Hepatocyte (in vitro differentiated cells): ENCODE measurements around the gene GRXCR2. TPM values are rescaled to one million over a fixed set of nuclear protein-coding genes. Genes with fewer than 3 reads are reported as not detected.

ENCODE experiments used
- DNase-seq: peaks from one replicate; pipeline ENCODE4 v3.0.0-alpha.2; 2016; ENCODE audit warnings: low spot score
- H2AFZ ChIP-seq: fragments of 200-600 bp; sonication (generic); 2 replicates; pipeline ENCODE4 v1.6.0; 2016; ENCODE audit warnings: antibody characterized with exemption, mild to moderate bottlenecking
- H3K27ac ChIP-seq: fragments of 200-600 bp; sonication (generic); 2 replicates; pipeline ENCODE4 v1.5.1; 2016; ENCODE audit warnings: mild to moderate bottlenecking
- H3K27me3 ChIP-seq: fragments of 200-600 bp; sonication (generic); 2 replicates; pipeline ENCODE4 v1.6.1; 2016
- H3K36me3 ChIP-seq: fragments of 200-600 bp; sonication (generic); replicated peaks from 2 replicates; pipeline ENCODE4 v1.5.1; 2016; ENCODE audit warnings: low read depth; ENCODE audit not compliant: insufficient read depth
- H3K4me1 ChIP-seq: fragments of 200-600 bp; sonication (generic); 2 replicates; pipeline ENCODE4 v1.5.1; 2016; ENCODE audit warnings: mild to moderate bottlenecking, moderate library complexity; ENCODE audit not compliant: insufficient read depth
- H3K4me2 ChIP-seq: fragments of 200-600 bp; sonication (generic); 2 replicates; pipeline ENCODE4 v1.6.0; 2016
- H3K4me3 ChIP-seq: fragments of 200-600 bp; sonication (generic); 2 replicates; pipeline ENCODE4 v1.5.1; 2016; ENCODE audit warnings: mild to moderate bottlenecking
- H3K79me2 ChIP-seq: fragments of 200-600 bp; sonication (generic); 2 replicates; pipeline ENCODE4 v1.6.0; 2017; ENCODE audit warnings: mild to moderate bottlenecking
- H3K9me2 ChIP-seq: fragments of 200-600 bp; sonication (generic); replicated peaks from 2 replicates; pipeline ENCODE4 v1.6.0; 2017; ENCODE audit warnings: mild to moderate bottlenecking; ENCODE audit not compliant: insufficient read depth
- H3K9me3 ChIP-seq: fragments of 200-600 bp; sonication (generic); 2 replicates; pipeline ENCODE4 v1.5.1; 2016; ENCODE audit warnings: low read depth, mild to moderate bottlenecking
- H4K20me1 ChIP-seq: fragments of 200-600 bp; sonication (generic); 2 replicates; pipeline ENCODE4 v1.6.0; 2016; ENCODE audit warnings: mild to moderate bottlenecking; ENCODE audit not compliant: insufficient read depth, poor library complexity, severe bottlenecking
- EZH2 ChIP-seq: fragments of 200-600 bp; sonication (generic); IDR thresholded peaks from 2 replicates; pipeline ENCODE4 v1.6.1; 2016; ENCODE audit warnings: antibody characterized with exemption, mild to moderate bottlenecking, borderline replicate concordance
- EZH2phosphoT487 ChIP-seq: fragments of 200-600 bp; sonication (generic); IDR thresholded peaks from one replicate; pipeline ENCODE4 v1.6.1; 2018; ENCODE audit warnings: antibody characterized with exemption, mild to moderate bottlenecking, low read depth, moderate library complexity; ENCODE audit not compliant: unreplicated experiment, severe bottlenecking
- WGBS: methylation state at CpG from one replicate; pipeline ENCODE4 v1.1.6; 2016; ENCODE audit warnings: low lambda C conversion rate; ENCODE audit errors: missing lambda C conversion rate; 5-methylcytosine and 5-hydroxymethylcytosine counted together
- polyA plus RNA-seq: library from polyadenylated mRNA; unstranded; fragments of >200 nt; fragmentation: Nextera tagmentation; extraction: Ambion mirVana; gene quantifications from 2 replicates; pipeline ENCODE4 v1.2.1, GENCODE V29; 2016
- total RNA-seq: library from RNA; depleted of rRNA; stranded (reverse); fragments of >200 nt; gene quantifications from 2 replicates; pipeline ENCODE4 v1.2.3, GENCODE V29; 2014
- TF ChIP-seq, protein P1 (sequence below): fragments of 200-600 bp; sonication (generic); IDR thresholded peaks from 2 replicates; pipeline ENCODE4 v1.5.1; 2016; ENCODE audit warnings: antibody characterized with exemption, mild to moderate bottlenecking; ENCODE audit not compliant: poor library complexity

GRXCR2 gene
- total and polyA plus RNA-seq, 2 experiments from 2014 or later, result not detected

DNA sequence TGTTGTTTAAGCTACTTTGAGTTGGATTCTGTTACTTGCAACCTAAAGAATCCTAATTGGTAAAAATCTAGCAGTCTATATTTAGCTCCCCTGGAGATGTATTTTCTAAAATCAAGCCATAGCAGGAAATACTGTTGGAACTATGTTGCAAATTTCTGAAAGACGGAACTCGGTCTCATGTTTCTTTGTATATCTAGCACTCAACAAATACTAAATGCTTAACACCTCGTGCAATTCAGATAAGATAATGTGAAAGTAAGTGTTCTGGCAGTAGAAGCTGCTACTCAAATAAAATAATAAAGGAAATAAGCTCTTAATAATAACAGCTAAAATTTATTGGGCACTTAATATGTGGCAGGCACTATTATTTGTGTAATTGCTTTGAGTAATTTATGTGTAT lies 26.7 kb downstream of the GRXCR2 start:
- Histone ChIP-seq H3K27me3 (no peaks in the 10 kb centered on the region), H3K9me2 (no peaks in the 10 kb centered on the region), H3K36me3 (no peaks in the 10 kb centered on the region), H3K79me2 (no peaks in the 10 kb centered on the region), H3K9me3 (no peaks in the 10 kb centered on the region), H3K4me1 (no peaks in the 10 kb centered on the region), H3K27ac (no peak overlapping the region), H4K20me1 (no peaks in the 10 kb centered on the region), H2AFZ (no peak overlapping the region), H3K4me2 (no peak overlapping the region), H3K4me3 (no peak overlapping the region)
- no peak for DNase-seq
- TF ChIP-seq, protein P1, sequence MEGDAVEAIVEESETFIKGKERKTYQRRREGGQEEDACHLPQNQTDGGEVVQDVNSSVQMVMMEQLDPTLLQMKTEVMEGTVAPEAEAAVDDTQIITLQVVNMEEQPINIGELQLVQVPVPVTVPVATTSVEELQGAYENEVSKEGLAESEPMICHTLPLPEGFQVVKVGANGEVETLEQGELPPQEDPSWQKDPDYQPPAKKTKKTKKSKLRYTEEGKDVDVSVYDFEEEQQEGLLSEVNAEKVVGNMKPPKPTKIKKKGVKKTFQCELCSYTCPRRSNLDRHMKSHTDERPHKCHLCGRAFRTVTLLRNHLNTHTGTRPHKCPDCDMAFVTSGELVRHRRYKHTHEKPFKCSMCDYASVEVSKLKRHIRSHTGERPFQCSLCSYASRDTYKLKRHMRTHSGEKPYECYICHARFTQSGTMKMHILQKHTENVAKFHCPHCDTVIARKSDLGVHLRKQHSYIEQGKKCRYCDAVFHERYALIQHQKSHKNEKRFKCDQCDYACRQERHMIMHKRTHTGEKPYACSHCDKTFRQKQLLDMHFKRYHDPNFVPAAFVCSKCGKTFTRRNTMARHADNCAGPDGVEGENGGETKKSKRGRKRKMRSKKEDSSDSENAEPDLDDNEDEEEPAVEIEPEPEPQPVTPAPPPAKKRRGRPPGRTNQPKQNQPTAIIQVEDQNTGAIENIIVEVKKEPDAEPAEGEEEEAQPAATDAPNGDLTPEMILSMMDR, result no peak
- no peak for TF ChIP-seq EZH2
- TF ChIP-seq EZH2phosphoT487, result no peak
- 57% methylated on average over 3 of the region's 3 CpGs for WGBS

DNA sequence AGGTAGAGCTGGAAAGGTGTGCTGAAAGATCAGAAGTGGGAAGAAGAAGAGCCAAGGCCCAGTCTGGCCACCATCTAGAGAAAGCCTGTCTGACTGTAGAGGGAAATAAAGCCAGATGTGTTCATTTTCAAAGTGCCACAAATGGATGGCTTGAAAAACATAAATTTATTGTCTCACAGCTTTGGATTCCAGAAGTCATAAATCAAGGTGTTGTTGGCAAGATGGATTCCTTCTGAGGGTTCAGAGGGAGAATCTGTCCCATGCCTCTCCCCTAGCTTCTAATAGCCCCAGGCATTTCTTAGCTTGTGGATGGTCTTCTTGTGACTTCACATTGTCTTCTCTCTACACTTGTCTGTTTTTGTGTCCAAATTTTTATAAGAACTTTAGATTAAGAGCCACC lies 31.5 kb downstream of the GRXCR2 start:
- Histone ChIP-seq H2AFZ (no peak overlapping the region), H3K79me2 (no peaks in the 10 kb centered on the region), H3K9me3 (no peaks in the 10 kb centered on the region), H3K4me3 (no peak overlapping the region), H3K27me3 (no peaks in the 10 kb centered on the region), H3K4me1 (no peaks in the 10 kb centered on the region), H3K9me2 (no peaks in the 10 kb centered on the region), H4K20me1 (no peaks in the 10 kb centered on the region), H3K36me3 (no peaks in the 10 kb centered on the region), H3K4me2 (no peak overlapping the region), H3K27ac (no peak overlapping the region)
- no peak for DNase-seq
- no peak for TF ChIP-seq EZH2
- no peak for TF ChIP-seq EZH2phosphoT487
- TF ChIP-seq, protein P1, result no peak

DNA sequence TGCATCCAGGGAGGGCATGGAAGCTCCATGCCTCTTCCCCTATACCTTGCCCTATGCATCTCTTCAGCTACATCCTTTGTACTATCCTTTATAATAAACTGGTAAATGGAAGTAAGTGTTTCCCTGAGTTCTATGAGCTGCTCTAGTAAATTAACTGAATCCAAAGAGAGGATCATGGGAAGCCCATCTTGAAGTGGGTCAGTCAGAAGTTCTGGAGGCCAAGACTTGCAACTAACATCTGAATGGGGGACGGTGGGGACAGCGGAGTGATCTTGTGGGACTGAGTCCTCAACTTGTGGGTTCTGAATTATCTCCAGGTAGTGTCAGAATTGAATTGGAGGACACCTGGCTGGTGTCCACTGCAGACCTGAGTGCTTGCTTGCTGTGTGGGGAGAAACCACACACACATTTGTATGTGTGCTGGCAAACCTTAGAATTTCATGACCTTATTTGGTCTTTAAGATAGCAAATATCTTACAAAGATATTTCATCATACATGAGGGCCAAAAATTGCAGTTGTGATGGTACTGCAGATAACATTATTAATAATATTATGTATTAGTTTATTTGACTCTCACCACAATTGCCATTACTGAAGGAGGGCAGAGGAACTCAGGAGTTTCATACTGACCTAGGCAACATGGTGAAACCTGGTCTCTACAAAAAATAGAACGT lies 32.2 kb downstream of the GRXCR2 start:
- 99% methylated on average over 3 of the region's 3 CpGs for WGBS
- no peak overlapping the region for H3K27ac ChIP-seq
- TF ChIP-seq EZH2 (no peak), EZH2phosphoT487 (no peak)
- TF ChIP-seq, protein P1, result no peak

More for the DNA sequence above, 32.2 kb downstream of the GRXCR2 start:
- H3K27me3 ChIP-seq, result no peaks in the 10 kb centered on the region
- H3K79me2 ChIP-seq, result no peaks in the 10 kb centered on the region
- H3K4me2 ChIP-seq, result no peak overlapping the region
- no peaks in the 10 kb centered on the region for H4K20me1 ChIP-seq
- H3K4me1 ChIP-seq, result peaks cover 5% of the 10 kb centered on the region
- H3K36me3 ChIP-seq, result no peaks in the 10 kb centered on the region
- no peak for DNase-seq
- H3K4me3 ChIP-seq, result no peak overlapping the region
- H3K9me3 ChIP-seq, result no peaks in the 10 kb centered on the region
- no peak overlapping the region for H2AFZ ChIP-seq
- no peaks in the 10 kb centered on the region for H3K9me2 ChIP-seq
